Prostate gland (tissue), 2 donors: ENCODE results near the gene PCYOX1L. TPM values are rescaled to one million over a fixed set of nuclear protein-coding genes. Genes with fewer than 3 reads are reported as not detected.
A peak's percentile ranks its signal among the peaks of the same experiment; 100 is the strongest.

Source experiments
- DNase-seq: peaks from one replicate; pipeline ENCODE4 v3.0.0-alpha.2; 2019; ENCODE audit warnings: low spot score
- H3K27ac ChIP-seq, 2 donors: fragments of 200-600 bp; sonication (generic); 2 replicates each; pipeline ENCODE4 v1.5.1; 2017 to 2019
- H3K27me3 ChIP-seq: fragments of 200-600 bp; sonication (generic); replicated peaks from 2 replicates; pipeline ENCODE4 v1.5.1; 2019; ENCODE audit not compliant: insufficient read depth
- H3K36me3 ChIP-seq, 2 donors: fragments of 200-600 bp; sonication (generic); 1 replicate in 1 of 2; 2 replicates in 1 of 2; pipeline versions ENCODE4 v1.5.1 to v1.8.1; 2017 to 2019
- H3K4me1 ChIP-seq: fragments of 200-600 bp; sonication (generic); replicated peaks from 2 replicates; pipeline ENCODE4 v1.5.1; 2019
- H3K4me3 ChIP-seq, 2 donors: fragments of 200-600 bp; sonication (generic); 2 replicates each; pipeline ENCODE4 v1.5.1; 2017 to 2019
- H3K9me3 ChIP-seq: fragments of 200-600 bp; sonication (generic); 2 replicates; pipeline ENCODE4 v1.5.1; 2017
- POLR2A ChIP-seq: fragments of 450-650 bp; IDR thresholded peaks from one replicate; pipeline ENCODE4 v1.6.1; 2016; ENCODE audit warnings: antibody characterized with exemption, mild to moderate bottlenecking
- POLR2AphosphoS5 ChIP-seq: sonication (generic); formaldehyde crosslinking; IDR thresholded peaks from one replicate; pipeline ENCODE4 v1.6.1; 2017; ENCODE audit warnings: antibody characterized with exemption
- WGBS: methylation state at CpG from one replicate; pipeline ENCODE4 v1.1.5; 2018; 5-methylcytosine and 5-hydroxymethylcytosine counted together
- intact Hi-C: fragments of 100-400 bp; cut with DNase I; formaldehyde crosslinking; loops from one replicate; pipeline ENCODE4 v1.14.2; 2022
- total RNA-seq, 2 donors: library from RNA; depleted of rRNA; stranded (reverse); fragments of >200 nt; gene quantifications; one replicate each; pipeline ENCODE4 v1.1.0, GENCODE V29; 2016
- TF ChIP-seq, protein P1 (sequence below), 4 experiments: fragments of 200-600 bp in 2 of 4; fragments of 450-650 bp in 2 of 4; sonication (generic) in 2 of 4; IDR thresholded peaks; 1 replicate in 3 of 4; 2 replicates in 1 of 4; pipeline ENCODE4 v1.5.1; 2016 to 2019; ENCODE audit warnings: antibody characterized with exemption in 4 of 4, mild to moderate bottlenecking in 2 of 4, moderate library complexity in 2 of 4

PCYOX1L gene
- total RNA-seq, 2 donors from 2014 or later, result 7.7 to 20.7 TPM

DNA sequence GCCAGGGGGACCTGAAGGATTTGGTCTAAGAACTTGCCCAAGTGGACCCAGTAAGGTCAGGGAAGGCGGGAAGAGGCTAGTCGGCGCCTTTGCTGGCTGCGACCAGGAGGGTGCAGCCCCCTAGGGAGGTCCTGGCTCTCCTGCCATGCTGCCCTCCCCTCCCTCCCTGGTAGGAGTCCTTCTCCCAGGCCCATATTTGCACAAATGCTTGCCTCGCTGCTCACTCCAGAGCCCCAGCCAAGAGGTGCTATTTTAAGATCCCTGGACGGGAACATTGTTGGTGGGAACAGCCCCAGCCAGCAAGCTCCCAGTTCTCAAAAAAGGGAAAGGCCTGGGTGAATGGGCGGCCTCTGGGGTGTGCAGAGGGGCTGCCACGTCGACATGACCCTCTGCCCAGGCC is 25.6 kb downstream of the PCYOX1L start:
- Histone ChIP-seq H3K4me3 (no peak overlapping the region), H3K27me3 (no peaks in the 10 kb centered on the region), H3K4me1 (no peaks in the 10 kb centered on the region), H3K9me3 (no peaks in the 10 kb centered on the region), H3K27ac (peak overlapping the region; percentile 72 to 74), H3K36me3 (no peaks in the 10 kb centered on the region)
- 51% methylated on average over 9 of the region's 9 CpGs for WGBS
- TF ChIP-seq POLR2AphosphoS5 (peak; percentile 42), POLR2A (no peak)
- no peak for DNase-seq
- intact Hi-C loops, result loop anchor here (5.0 kb wide), 1 partner anchor 179 kb away; no protein-coding TSS in a partner anchor

DNA sequence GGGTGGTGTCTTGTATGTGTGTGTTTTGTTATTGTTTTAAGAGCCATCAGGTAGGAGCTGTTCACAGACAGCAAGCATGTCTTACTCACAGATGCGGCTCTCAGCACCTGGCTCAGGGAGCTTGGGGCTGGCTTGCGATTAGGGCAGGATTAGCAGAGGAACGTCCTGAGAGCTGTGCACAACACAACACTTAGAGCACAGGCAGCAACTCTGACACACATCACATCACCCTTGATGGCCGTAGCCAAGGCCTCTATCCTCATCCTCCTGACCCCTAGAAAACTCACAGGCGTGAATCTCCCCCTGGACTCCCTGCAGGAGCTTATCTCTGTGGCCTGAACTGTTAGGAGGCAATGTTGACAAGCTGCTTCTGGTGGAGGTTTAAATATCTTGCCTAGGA is 28.3 kb downstream of the PCYOX1L start:
- H3K27ac ChIP-seq, result peak overlapping the region; percentile 72 to 74

DNA sequence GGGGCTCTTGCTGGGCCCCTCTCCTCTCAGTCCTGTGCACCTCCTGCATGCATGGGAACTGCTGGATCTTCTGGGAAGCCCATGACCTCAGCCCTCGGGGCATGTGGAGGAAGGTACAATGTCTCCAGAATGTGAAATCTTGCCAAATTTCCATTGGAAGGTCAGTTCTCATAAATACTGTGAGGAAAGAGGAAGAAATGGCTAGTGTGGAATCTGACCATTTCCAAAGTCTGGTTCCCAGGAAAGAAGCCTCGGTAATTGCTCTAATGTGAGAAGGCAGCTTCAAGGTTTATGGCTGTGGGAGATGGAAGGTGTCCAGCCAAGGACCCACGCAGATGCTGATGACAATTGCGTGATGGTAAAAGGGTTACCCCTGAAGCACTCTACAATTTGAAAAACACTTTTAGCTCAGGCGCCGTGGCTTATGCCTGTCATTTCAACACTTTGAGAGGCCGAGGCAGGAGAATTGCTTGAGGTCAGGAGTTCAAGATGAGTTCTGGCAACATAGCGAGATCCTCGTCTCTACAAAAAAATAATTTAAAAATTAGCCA is 29.3 kb downstream of the PCYOX1L start:
- H3K27ac ChIP-seq, result peak overlapping the region; percentile 72 to 74
- TF ChIP-seq, protein P1, sequence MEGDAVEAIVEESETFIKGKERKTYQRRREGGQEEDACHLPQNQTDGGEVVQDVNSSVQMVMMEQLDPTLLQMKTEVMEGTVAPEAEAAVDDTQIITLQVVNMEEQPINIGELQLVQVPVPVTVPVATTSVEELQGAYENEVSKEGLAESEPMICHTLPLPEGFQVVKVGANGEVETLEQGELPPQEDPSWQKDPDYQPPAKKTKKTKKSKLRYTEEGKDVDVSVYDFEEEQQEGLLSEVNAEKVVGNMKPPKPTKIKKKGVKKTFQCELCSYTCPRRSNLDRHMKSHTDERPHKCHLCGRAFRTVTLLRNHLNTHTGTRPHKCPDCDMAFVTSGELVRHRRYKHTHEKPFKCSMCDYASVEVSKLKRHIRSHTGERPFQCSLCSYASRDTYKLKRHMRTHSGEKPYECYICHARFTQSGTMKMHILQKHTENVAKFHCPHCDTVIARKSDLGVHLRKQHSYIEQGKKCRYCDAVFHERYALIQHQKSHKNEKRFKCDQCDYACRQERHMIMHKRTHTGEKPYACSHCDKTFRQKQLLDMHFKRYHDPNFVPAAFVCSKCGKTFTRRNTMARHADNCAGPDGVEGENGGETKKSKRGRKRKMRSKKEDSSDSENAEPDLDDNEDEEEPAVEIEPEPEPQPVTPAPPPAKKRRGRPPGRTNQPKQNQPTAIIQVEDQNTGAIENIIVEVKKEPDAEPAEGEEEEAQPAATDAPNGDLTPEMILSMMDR (IDR thresholded peaks at IDR 0.05), result no peak
- no peak for TF ChIP-seq POLR2AphosphoS5
- TF ChIP-seq POLR2A, result no peak
- H3K4me1 ChIP-seq, result no peaks in the 10 kb centered on the region
- no peak overlapping the region for H3K4me3 ChIP-seq
- WGBS, result 60% methylated on average over 9 of the region's 9 CpGs
- H3K36me3 ChIP-seq, result no peaks in the 10 kb centered on the region
- no peak for DNase-seq
- no peaks in the 10 kb centered on the region for H3K9me3 ChIP-seq
- H3K27me3 ChIP-seq, result no peaks in the 10 kb centered on the region
- intact Hi-C loops, result loop anchor here (2.0 kb wide), 1 partner anchor 20 kb away; no protein-coding TSS in a partner anchor

More for the DNA sequence above, 28.3 kb downstream of the PCYOX1L start:
- H3K4me3 ChIP-seq, result no peak overlapping the region
- 83% methylated on average over 5 of the region's 5 CpGs for WGBS
- no peak for DNase-seq
- TF ChIP-seq, protein P1 (IDR thresholded peaks at IDR 0.05), result no peak
- no peak for TF ChIP-seq POLR2AphosphoS5
- TF ChIP-seq POLR2A, result no peak
- H3K36me3 ChIP-seq, result no peaks in the 10 kb centered on the region
- H3K27me3 ChIP-seq, result no peaks in the 10 kb centered on the region
- intact Hi-C loops, result loop anchor here (1.0 to 2.0 kb wide), 2 partner anchors 21 to 45 kb away; no protein-coding TSS in a partner anchor
- no peaks in the 10 kb centered on the region for H3K9me3 ChIP-seq
- H3K4me1 ChIP-seq, result no peaks in the 10 kb centered on the region

DNA sequence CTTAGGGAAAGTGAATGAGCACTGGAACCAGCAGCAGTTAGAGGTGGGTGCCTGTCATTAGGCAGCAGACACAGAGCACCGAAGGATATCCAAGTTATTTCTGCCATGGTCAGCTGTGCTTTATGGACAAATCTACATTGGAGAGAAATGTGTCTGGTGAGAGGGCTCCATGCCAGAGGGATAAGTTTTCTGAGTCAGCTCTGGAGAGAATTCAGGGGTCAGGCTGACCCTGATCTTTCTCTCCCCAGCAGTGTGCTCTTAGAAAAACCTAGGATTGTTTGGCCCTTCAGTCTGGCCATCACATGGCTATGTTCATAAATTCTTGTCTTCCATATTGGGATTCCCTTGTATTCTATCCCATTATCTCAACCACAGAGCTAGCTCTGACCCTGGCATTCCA is 30.1 kb downstream of the PCYOX1L start:
- Histone ChIP-seq H3K4me3 (no peak overlapping the region), H3K36me3 (no peaks in the 10 kb centered on the region), H3K4me1 (no peaks in the 10 kb centered on the region), H3K27ac (peak overlapping the region; percentile 72 to 74), H3K9me3 (no peaks in the 10 kb centered on the region), H3K27me3 (no peaks in the 10 kb centered on the region)
- DNase-seq, result no peak
- 61% methylated on average over 1 of the region's 1 CpG for WGBS
- TF ChIP-seq POLR2AphosphoS5, result peak; percentile 46
- TF ChIP-seq, protein P1 (IDR thresholded peaks at IDR 0.05), result no peak
- no peak for TF ChIP-seq POLR2A
- intact Hi-C loops, result loop anchor here (2.0 kb wide), 1 partner anchor 19 kb away; no protein-coding TSS in a partner anchor

DNA sequence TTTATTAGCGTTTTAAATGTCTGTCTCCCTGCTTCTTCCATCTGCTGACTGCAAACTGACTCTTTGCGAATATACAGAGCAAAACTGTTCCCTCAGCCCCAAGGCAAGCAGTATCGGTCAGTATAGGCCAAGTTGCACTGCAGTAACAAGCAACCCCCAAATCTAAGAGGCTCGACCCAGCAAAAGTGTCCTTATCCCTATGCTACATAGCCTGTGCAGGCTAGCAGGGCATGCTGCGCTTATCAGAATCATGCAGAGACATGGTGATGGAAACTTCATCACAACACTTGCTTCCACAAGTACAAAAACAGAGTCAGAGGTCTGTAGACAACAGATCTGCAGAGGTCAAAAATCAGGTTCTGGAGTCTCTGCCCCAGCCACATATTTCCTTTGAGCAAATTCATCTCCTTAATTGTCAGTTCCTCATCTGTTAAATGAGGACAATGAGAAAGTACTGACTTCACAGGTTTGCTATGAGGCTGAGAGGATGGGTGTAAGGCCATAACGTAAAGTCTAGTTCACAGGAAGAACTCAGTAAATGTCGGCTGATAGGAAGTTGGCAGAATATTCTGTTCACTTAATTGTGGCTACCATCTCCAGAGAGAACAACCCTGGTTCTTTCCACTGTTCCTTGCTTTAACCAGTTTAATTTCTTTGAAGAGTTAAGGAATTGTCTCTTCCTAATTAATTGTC is 30.8 kb downstream of the PCYOX1L start:
- no peaks in the 10 kb centered on the region for H3K36me3 ChIP-seq
- no peaks in the 10 kb centered on the region for H3K27me3 ChIP-seq
- no peak overlapping the region for H3K4me3 ChIP-seq
- TF ChIP-seq, protein P1 (IDR thresholded peaks at IDR 0.05), result no peak
- TF ChIP-seq POLR2AphosphoS5, result peak; percentile 16
- intact Hi-C loops, result no loop called here
- H3K9me3 ChIP-seq, result no peaks in the 10 kb centered on the region
- 68% methylated on average over 7 of the region's 7 CpGs for WGBS
- no peak for DNase-seq
- H3K4me1 ChIP-seq, result no peaks in the 10 kb centered on the region
- H3K27ac ChIP-seq, result peak overlapping the region; percentile 72 to 74
